ENCODE results near the gene ARFGEF2.
"Not testable (repeated sequence)": the region's sequence is repeated elsewhere in the genome, so short reads cannot be mapped to it uniquely, and the experiment has no call there.

ARFGEF2 gene

GRCh38 chr20:48930878-48931277 is 9.4 kb downstream of the ARFGEF2 start:
- DNase-seq, result no peak

DNA sequence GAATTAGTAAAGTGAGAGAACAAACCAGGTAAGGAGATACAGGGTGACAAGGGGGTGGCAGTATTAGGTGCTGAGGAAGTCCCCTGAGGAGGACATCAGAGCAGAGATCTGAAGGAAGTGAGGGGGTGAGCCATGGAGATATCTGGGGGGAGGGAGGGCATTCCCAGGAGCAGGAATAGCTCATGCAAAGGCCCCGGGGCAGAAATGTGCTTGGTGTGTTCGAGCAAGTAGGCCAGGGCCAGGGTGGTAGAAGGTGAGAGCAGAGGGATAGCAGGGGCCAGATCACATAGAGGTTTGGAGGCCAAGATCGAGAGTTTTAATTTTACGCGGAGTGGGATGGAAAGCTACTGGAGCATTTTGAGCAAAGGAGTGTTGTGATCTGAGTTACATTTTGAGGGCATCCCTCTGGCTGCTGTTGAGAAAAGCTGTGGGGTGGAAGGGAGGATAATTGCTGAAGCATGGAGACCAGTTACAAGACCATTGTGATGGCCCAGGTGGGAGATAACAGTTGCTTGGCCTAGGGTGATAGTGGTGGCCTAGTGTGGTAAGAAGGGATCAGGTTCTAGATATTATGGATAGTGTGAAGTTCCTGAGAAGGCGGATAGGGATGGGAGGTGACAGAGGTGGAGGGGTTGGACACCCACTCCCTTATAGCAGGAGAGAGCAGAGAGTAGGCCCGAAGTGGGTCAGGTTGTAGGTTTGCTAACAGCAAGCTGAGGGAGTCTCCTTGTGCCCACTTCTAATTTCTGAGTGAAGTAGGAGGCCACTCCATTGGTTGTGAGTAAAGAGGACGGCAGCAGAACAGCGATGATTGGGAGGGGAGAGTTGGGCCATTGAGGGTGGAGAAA is 10.2 kb downstream of the ARFGEF2 start:
- DNase-seq, result no peak

DNA sequence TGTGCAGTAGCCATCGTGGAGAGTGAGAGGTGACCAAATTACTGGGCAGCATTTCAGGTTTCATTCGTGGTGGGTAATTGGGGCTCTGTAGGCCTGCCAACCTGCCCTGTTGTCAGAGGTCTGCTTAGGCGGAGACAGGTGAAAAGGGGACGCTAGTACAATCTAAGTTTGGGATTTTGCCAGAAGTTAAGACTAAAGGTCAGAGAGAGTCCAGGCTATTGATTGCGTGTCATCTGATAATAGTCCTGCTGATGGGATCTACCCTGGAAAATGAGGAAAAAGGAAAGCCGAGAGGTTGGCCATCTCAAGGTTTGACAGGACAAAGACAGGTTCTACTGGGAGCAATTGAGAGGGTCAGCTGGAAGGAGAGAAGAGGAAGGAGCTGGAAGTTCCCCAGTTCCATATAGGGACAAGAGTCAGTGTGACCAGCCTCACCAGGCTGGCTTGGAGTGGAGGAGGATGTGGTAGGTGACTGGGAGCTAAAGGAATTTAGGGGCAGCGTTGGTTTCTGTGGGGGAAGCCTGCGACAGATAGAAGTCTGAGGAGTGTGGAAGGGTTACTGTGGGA is 10.9 kb downstream of the ARFGEF2 start:
- no peak for DNase-seq

DNA sequence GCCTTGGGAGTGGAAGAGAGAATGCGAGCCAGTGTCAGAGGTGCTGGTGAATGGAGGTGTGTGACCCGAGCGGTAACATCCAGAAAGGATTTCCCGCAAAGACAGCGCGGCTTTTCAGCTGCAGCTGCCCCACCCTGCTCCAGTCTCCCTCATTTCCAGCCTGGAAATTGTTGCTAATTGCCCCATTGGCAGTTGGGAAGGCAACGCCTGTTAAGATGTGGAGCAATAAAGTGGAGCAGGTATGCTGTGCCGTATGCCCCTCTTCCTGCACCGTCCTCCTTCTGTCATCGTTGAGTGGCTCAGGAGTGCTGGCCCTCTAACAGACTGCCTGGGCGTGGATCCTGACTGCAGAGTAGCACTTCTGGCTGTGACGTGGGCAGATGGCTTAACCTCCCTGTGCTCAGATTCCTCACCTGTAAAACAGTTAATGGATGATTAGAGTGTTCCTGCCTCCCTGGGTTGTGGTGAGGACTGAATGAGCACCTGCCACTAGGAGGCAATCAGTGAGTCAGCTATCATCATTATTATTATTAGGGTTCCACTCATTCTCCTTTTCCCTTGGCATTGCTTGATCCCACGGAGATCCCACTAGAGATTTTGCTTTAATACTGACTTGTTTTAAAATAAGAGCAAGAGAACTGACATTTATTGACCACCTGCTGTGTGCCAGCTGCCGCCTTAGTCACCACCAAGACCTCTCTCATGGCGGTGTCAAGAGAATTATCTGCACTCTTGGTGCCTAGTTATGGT is 11.7 kb downstream of the ARFGEF2 start:
- no peak for DNase-seq

DNA sequence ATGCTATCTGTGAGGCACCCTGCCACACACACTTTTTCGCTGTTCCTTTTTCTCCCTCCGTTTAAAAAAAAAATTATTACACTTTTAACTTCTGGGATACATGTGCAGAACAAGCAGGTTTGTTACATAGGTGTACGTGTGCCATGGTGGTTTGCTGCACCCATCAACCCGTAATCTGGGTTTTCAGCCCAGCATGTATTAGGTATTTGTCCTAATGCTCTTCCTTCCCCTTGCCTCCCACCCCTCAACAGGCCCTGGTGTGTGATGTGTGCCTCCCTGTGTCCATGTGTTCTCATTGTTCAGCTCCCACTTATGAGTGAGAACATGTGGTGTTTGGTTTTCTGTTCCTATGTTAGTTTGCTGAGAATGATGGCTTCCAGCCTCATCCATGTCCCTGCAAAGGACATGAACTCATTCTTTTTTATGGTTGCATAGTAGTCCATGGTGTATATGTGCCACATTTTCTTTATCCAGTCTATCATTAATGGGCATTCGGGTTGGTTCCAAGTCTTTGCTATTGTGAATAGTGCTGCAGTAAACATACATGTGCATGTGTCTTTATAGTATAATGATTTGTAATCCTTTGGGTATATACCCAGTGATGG is 12.9 kb downstream of the ARFGEF2 start:
- not testable (repeated sequence) for DNase-seq

DNA sequence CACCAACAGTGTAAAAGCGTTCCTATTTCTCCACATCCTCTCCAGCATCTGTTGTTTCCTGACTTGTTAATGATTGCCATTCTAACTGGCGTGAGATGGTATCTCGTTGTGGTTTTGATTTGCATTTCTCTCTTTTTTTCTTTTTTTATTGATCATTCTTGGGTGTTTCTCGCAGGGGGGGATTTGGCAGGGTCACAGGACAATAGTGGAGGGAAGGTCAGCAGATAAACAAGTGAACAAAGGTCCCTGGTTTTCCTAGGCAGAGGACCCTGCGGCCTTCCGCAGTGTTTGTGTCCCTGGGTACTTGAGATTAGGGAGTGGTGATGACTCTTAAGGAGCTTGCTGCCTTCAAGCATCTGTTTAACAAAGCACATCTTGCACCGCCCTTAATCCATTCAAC is 13.5 kb downstream of the ARFGEF2 start:
- DNase-seq, result not testable (repeated sequence)

DNA sequence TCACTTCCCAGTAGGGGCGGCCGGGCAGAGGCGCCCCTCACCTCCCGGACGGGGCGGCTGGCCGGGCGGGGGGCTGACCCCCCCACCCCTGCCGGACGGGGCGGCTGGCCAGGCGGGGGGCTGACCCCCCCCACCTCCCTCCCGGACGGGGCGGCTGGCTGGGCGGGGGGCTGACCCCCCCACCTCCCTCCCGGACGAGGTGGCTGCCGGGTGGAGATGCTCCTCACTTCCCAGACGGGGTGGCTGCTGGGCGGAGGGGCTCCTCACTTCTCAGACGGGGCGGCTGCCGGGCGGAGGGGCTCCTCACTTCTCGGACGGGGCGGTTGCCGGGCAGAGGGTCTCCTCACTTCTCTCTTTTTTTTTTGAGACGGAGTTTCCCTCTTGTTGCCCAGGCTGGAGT is 14.7 kb downstream of the ARFGEF2 start:
- not testable (repeated sequence) for DNase-seq

DNA sequence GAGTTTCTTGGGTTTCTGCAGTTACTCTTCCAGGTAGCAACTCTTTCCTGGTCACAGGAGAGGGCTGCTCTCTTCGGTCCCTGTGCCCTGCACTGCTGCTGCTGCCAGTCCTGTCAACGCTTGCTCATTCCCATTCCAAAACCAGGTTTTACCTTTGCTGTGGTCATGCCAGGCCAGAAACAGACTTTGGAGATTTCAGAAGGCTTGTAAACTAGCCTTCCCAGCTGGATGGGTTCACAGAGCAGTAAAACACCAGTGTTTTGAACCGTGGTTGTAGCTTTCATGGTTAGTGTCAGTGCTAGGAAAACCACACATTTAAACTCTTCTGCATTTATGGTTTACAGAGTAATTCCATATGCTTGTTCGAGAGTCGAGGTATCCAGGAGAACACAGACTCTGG is 16.2 kb downstream of the ARFGEF2 start:
- no peak for DNase-seq

DNA sequence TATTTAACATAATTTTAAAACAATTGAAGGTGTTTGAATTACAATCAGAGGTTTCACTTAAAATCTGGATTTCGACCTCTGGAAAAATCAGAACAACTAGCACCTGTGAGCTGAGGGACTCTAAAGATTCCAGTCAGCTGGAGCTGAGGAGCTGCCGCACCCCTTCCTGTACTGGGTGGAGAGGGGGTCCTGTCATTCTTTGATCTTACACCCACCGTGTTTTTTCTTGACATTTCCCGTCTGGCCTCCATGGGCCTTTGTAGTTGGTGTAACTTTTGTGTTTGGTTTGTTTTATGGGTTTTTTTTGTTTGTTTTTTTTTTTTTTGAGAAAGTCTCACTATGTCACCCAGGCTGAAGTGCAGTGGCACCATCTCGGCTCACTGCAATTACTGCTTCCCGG is 17.2 kb downstream of the ARFGEF2 start:
- DNase-seq, result no peak

- DNase-seq, result no peak
Measured at GRCh38 chr20:48940170-48940569, 18.7 kb downstream of the ARFGEF2 start.

DNA sequence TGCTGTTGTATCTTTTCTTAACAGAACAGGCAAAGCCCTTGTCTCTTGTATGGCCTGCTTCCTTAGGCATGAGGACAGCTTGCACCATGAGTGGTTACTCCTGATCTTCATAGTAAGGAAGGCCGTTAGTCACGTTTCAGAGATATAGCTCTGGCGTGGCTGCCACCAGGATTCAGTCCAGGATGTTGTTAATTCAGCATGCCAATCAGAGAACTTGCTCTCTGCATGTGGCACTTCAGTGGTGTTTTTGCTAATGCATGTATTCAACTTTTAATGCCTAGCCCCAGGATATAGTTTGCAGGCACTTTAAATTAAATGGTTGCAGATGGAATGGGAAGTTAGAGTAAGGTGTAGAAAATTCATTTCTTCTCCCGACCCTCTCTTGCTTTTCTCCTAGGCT is 20.0 kb downstream of the ARFGEF2 start:
- DNase-seq, result no peak

- DNase-seq, result no peak
Measured at GRCh38 chr20:48942730-48943129, 21.2 kb downstream of the ARFGEF2 start.

GRCh38 chr20:48944663-48945297 is 23.3 kb downstream of the ARFGEF2 start:
- no peak for DNase-seq

DNA sequence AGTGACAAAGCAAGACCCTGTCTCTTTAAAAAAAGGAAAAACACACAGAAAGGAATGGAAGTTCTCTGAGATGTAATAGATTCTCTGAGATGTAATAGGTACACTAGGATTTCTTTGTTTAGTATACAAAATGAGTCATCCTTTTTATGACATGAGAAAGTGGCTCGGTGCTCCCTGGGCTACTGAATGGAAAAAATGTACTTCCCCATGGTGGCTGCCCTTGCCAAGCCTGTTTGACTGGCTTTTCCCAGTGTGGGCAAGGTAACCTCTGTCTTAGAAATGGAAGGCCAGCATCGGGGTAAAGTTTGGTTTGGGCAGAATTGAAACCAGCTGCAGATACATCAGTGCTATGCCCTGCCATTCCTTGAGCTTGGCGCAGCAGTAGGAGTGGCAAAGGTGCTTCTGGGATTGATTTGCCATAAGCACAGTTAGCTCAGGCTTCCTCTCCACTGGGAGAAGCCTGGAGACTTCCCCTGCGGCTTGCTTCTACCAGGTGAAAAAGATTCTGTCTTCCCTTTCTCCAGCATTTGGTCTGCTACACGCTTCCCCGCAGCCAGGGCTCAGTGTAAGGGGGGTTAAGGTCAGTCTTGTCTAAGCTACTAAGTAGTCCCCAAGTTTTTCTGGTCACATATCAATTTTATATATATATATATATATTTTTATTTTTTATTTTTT is 24.5 kb downstream of the ARFGEF2 start:
- no peak for DNase-seq

- no peak for DNase-seq
Measured at GRCh38 chr20:48948612-48949011, 27.1 kb downstream of the ARFGEF2 start.

DNA sequence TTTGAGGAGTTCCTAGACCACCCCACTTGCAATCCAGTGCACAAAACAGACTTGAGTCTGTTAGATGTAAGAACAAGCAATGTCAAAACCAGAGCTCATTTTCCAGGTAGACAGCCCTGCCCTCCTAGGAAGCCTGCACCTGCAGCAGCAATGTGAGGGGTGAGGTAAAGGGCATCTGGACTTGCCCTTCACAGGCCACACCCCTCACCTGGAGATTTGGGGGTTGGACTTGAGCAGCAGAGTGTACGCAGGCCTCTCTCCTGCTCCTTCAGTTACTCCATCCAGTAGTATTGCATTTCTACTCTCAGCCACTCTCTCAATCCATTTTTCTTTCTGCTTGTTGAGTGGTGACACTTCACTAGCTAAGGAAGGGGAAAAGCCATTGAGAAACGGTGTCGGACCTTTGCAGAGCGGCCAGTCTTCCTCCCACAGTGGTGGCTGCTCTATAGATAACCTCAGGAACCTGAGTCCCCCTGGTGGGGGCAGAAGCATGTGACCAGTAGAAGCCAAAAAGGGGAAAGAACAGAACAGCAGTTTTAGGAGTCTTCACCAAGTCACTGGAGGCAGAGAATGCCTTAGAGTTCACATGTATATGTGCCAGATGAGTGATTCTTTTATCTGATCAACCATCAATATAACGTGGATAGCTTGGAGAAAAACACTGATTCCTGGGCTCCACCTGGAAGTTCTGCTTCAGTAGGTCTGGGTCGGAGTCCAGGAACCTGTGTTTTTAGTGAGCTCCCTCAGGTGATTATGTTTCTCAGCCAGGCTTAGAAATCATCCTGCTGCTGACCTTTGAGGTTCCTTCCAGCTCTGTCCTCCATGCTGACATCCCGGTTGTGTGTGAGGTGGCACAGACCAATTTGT is 28.0 kb downstream of the ARFGEF2 start:
- DNase-seq, result no peak

DNA sequence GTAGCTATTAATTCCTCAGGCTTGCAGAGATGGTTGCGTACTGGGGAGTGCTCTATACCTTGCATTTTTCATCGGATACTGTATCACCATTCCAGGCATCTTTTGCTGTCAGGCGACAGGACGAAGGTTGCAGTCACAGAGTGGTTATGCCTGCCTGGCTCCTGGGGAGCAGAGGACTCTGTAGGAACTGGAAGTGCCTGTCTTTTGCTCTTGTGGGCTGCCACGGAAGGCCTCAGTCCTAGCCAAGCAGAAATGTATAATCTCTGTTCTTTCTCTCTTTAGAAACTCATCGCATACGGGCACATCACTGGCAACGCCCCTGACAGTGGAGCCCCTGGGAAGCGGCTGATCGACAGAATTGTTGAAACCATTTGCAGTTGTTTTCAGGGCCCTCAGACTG is 29.5 kb downstream of the ARFGEF2 start:
- DNase-seq, result no peak

- no peak for DNase-seq
Measured at GRCh38 chr20:48951646-48952045, 30.1 kb downstream of the ARFGEF2 start.

GRCh38 chr20:48952656-48953055 is 31.1 kb downstream of the ARFGEF2 start:
- no peak for DNase-seq

DNA sequence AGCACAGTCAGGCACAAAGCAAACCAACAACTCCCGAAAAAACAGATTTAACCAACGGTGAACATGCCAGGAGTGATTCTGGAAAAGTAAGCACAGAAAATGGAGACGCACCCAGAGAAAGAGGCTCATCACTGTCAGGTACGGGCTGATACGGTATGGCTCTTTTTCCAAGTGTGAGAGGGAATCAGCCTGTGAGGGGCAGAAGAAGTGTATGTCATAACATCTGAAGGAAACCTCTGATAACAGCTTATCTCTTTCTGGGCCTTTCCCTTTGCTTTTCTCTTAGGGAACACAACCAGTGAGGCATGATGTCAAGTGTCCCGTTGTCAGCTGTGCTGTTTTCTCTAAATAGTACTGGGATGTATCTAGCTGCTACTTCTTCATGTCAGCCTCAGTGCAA is 32.1 kb downstream of the ARFGEF2 start:
- DNase-seq, result no peak

- DNase-seq, result no peak
Measured at GRCh38 chr20:48956052-48956451, 34.5 kb downstream of the ARFGEF2 start.
